Right hindlimb (tissue), 1 donor: ENCODE results near the gene GNB1L.

ENCODE experiments used
- DNase-seq: peaks from one replicate; pipeline ENCODE4 v3.0.0-alpha.2; 2018

The GNB1L gene

DNA sequence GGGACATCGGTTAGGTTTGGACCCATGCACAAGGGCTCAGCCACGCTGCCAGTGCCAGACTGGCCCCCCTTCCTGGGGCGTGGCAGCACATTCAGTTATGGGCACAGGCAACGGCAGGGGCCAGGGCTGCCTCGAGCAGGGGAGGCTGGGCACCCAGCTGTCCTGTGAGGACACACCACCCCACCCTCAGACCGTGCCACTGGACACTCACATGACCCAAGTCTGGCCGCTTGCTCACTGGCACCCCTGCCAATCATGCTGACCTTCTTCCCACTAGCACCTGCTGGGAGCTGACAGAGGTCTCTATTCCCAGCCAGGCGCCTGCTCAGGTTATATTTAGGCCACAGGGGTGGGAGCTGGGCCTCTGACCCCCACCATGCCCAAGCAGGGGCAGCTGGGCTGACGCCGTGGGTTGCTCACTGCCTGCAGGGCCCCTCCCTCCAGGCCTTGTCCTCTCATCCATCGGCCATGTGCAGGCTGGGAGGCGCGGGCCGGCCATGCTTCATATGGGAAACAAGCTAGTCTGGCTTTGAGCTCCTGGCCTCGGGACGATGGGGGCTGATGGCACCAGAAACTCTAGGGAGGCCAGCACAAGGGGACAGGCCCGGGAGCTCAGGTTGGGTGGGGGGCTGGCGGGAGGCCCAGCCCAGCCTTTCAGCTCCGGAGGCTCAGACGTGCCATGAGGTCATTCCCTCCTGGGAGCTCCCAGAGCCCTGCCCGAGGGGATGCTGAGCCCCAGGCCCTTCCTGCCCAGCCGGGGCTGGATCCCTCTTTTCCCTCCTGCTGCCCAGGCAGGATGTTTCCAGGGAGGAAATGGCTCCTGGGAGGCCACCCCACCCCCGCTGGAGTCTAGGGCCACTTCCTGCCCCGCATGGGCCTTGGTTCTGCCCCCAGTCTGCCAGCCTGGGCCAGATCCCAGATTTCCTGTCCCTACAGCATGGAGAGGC lies 109.2 kb downstream of the GNB1L start:
- DNase-seq: peak; percentile 70

DNA sequence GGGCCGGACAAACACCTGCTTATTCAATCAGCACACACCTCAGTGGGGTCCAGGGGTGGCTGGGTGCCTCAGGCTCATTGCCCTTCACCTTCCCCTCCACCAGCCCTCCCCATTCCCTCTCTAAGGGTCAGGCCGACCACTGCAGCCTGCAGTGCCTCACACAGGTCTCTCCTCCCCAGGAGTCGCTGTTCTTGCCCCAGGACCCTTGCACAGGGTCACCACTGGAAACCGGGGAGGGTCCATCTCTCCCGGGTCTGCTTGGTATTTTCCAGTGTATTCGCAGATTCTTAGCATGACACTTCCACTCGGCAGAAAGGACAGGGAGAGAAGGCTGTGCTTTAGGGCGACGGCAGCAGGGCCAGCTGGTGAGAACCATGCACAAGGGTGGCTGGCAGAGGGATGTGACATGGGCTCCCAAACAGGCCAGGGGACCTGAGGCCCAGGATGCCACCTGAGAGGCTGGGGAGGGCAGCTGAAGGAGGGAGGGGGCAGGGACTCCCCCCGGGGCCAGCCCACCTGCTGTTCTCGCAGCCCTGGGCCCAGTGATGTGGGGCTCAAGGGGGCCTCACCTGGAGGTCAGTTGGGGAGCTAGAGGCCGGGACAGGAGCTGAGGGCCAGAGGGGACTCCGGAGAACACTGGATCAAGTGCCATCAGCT lies 110.2 kb downstream of the GNB1L start:
- DNase-seq: no peak

DNA sequence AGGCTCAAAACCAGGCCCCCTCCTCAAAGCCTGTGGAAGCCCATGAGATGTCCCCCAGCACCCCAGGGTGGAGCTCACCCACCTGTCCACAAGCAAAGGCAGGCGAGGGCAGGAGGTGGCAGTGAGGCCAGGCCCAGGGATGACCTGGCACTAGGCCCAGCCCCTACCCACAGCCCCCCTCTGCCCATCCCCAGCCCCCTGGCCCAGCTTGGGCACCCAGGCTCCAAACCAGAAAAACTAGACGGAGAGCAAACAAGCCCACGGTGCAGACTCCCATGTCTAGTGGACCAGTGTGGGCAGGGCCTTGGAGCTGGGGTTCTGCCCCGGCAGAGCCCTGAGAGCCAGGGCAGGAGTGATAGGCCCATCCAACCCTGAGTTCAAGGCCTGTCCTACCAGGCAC lies 111.0 kb downstream of the GNB1L start:
- DNase-seq: no peak

DNA sequence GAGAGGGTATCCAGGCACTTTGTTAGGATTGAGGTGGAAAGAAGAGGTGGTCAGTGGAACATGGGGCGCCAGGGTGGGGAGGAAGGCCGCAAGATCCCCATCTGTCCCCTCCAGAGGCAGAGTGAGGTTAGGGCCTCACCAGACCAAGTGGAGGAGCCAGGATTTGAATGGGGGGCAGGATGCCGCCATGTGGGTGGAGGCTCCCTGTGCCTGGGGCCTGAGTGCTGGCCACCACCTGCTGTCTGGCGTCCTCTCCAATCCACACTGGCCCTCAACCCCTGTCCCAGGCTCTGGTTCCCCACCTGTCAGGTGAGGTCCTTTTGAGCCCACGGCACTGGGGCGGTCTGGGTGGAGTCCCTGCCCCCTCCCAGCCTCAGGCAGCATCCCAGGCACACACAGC lies 111.6 kb downstream of the GNB1L start:
- DNase-seq: no peak

DNA sequence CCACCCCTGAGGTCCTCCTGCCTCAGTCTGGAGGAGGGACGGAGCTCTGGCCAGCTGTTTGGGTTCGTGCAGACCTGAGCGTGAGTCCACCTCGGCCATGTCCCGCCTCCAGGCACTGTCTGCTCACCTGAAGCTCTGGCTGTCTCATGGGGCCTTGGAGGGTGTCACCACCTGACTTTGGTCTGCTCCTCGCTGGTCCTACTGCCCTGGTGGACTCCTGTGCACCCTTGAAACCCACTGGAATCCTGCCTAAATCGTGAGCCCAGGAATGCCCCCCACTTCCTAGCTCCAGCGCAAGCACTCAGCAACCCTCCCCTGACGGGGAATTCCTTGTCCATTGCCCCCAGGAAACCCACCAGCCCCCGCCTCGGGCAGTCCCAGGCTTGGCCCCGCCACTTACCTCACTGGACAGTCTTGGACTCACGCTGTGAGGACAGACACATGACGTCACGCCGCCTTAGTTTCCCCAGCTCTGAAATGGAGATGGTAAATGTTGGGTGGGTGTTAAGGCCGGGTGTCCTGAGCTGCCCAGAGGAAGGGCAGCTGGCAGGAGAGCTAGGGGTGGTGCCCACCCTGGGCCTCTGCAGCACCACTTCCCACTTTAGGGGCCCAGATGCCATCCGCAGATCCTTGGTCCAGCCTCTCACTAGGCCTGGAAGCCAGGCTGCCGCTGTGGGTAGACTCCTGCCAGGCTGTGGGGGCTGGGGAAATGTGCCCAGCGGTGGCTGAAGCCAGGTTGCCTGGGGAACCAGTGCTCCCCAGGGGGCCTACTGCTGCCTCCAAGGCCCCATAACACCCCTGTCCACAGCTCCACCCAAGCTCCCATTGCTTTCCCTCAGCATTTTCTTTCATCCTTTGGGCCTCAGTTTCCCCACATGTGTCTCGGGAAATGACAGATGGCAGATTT lies 112.3 kb downstream of the GNB1L start:
- DNase-seq: no peak

DNA sequence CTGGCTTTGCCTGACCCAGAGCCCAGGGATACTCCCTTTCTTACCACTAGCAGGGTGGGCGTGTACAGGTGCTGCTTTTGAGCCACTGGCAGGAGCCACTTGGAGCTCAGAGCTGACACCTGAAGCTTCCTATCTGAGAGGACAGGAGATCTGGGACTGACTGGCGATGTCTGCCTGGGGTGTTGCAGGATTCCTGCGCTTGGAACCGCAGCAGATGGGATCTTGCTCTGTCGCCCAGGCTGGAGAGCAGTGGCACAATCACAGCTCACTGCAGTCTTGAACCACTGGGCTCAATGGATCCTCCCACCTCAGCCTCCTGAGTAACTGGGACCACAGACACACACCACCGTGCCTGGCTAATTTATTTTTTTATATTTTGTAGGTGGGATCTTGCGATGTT lies 113.6 kb downstream of the GNB1L start:
- DNase-seq: no peak

DNA sequence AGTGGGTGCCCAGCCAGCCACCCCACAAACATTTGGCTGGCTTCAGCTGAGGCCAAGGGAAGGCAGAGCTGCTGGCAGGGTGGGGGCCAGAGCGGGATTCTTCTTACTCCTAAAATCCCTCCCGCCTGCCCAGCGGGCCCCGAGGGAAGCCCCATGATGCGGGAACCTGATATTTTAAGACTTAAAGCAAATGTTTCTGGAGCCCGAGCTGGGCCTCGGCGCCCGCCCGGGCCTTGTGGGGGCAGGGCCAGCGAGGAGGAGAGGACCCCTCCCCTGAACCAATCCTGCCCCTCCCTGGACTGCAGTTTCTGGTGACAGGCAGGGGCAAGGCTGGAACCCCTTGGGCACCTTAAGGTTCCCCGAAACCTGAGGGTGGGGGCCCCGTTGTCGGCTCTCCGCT lies 114.1 kb downstream of the GNB1L start:
- DNase-seq: no peak

DNA sequence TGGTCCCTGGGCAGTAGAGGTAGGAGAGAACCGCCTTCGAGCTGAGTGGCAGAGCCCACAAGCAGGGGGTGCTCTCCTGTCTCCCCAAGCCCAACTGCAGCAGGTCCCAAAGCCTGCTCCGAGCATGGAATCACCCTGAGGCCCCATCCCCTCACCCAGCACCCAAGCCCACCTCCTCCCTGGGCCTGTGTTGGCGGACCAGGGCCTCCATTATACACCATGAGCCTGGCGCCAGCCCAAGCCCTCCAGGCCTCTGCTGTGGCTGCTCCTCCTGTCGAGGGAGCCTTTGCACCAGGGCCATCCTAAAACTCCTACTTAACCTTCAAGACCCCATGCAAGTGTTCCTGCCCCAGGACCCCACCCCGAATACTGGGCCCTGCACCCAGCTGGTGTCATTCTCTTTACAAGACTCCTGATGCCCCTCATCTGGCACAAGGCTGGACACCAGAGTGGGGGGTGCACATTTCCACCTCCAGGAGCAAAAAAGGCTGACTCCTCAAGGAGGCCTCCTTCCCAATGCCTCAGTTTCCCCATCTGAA lies 114.7 kb downstream of the GNB1L start:
- DNase-seq: no peak

DNA sequence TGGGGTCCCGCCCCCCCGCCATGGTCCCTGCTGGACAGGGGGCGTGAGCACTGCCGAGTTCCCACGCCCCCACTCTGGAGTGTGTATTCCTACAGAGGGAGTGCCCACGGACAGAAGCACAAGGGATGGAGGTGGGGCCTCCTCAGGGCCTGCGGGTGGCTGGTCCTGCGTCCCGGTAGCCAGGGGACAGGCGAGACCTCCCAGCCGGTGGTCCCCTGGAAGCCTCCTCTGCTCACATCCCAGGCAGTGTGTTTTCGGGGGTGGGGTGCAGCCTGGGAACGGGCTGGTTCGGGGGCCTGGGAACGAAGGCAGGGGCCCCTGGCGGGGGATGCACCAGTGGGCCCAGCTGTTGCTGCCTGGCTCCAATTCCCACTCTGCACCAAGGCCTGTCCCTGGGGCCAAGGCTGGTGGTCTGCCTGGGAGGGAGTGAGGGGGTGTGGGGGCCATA lies 115.2 kb downstream of the GNB1L start:
- no peak for DNase-seq

DNA sequence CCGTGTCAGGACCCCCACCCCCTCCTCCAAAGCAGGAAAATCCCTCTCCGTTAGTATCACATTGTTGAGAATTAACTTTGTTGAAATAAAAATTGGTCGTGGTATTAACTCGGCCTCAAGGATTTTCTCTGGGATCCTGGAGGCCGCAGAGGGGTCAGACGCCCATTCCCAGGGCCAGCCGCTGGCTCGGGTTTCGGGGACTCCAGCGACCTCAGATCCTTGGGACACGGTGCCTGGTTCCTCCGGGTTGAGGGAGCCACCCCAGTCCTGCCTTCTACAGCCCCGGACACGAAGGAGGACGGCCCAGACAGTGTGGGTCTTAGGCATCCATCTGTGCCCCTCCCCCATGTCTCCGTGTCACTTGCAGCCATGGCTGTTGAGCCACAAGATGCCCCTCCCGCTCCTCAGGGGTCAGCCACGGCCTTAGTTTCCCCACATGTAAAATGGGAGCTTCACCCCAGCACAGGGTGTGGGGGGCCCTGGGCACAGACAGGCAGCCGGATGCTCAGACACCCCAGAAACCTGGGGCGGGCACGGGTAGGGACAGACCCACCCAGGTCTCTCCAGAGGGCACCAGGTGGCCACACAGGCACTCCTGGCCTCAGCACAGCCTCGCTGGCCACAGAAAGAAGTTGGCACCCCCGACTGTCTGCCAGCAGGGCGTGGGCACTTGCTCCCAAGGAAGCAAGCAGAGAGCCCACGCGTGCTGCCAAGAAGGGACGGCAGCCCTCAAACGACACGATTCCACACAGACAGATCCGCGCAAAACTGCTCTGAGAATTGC lies 115.8 kb downstream of the GNB1L start:
- DNase-seq: no peak

DNA sequence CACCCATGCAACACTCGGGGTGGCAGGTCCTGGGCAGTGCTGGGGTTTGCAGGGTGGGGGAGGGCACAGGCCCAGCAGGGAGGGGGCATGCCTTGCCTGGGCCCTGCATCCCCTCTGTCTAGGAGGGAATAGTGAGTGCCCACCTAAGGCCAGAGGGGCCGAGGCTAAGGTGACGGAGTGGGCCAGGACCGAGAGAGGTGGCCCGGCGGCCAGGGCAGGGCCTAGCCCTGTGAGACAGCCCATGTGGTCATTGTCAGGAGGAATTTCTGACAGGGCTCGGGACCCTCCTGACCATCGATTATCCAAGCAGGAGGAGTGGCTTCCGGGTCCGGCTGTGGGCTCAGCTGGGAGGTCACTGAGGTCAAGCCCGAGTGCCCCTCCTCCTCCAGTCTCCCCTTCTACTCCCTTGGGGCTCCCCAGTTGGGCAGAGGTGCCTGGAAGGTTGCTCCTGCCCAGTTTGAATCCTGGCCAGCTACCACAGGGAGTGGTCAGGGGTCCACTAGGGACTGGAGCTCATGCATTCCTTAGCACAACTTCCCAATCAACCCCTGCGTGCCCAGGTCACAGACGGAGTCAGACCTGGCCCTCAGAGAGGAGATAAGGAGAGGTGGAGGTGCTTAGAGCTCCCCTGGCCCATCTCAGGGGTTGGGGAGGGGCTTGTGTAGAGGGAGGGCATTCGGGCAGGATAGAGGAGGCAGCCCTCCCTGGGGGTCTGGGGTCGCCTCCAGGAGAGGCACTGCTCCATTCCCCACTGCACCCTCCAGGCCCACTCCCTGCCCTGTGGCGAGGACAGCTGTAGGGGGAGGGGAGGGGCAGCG lies 116.6 kb downstream of the GNB1L start:
- no peak for DNase-seq

DNA sequence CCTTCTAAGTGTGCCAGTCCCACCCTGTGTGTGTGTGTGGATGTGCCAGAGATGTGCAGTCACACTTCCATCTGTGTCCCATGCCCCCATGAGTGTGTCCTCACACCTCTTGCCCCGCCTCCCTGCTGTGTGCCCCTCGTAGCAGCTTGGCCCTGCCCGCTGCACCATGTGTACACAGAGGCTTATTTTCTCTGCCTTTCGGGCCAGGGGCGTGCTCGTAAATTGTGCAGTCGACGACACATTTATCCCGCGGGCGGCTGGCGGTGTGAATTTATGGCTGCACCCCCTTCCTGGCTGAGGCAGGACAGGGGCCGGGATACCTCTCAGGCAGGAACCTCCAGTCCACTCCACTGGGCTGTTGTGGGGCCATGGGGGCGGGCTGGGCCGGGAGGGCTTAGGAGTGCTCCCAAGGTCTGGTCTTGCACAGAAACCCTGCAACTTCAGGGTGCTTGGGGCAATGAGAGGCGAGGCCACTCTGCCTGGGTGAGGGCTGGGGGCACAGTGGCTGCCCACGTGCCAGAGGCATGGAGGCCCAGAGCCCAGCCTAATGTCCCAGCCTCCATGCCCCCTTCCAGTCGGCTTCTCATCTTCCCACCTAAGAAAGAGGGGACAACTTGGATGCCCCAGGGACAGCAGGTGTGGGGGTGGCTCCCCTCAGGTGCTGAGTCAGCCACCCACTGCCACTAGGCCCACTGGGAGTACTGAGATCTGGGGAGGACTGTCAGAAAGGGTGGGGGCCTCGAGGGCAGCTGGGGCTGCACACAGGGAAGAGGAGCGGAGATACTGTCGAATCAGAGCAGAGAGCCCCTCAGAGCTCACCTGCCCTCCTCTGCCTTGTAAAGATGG lies 118.8 kb downstream of the GNB1L start:
- DNase-seq: no peak

DNA sequence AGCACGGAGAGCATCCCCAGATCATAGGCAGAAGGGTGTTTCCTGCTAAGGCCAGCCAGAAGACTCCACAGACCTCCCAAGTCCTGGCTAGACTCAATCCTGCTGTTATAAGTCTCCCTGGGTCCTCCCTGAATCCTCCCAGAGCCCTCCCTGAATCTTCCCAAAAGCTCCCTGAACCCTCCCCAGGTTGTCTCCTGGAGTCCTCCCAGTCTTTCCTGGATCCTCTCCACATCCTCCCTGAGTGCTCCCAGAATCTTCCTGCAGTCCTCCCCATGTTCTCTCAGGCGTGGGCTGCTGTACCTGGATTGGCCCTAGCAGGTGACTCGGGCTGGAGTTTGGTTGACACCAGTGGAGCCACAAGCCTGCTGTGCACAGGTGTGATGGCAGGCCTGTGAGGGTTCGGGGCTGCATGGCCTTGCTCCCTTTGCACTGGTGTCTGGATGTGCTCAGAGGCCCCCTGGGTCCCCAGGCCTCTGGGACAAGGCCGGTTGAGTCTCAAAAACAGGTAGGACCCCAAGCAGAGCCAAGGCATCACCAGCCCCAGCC lies 119.8 kb downstream of the GNB1L start:
- no peak for DNase-seq

DNA sequence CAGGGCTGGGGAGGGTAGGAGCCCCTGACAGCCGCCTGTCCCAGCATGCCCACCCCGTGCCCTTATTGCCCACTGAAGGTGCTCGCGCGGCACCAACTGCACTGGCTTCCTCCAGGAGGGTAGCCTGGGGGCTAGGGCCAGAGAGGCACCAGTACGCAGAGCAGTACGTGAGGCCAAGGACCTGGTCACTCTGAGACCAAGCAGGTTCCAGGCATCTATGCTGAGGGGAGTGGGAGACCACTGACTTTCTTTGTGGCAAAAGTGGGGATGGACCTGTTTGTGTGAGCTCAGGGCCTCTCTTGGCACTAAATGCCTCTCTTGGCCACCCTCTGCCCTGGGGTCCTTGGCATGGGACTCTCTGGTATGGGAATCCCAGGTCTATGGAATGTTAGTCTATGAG lies 120.5 kb downstream of the GNB1L start:
- no peak for DNase-seq

DNA sequence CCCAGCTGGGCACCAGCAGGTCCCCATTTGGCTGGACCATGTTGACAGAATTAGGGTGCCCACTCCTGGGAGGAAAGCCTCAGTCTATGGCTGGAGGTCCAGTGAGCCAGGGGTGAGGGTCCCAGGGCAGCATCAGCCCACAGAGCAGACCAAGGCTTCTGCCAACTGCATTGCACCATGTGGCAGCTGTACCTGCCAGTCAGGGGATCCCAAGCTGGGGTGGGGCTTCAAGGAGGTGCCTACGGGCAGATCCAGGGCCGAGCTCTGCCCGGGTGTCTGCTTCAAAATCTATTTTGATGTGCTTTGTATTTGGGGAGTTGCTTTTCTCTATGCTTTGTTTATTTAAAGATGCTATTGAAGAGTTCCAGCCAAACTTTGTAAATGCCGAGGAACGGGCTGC lies 120.9 kb downstream of the GNB1L start:
- no peak for DNase-seq
